KMS-11 (cell line): ENCODE data around the gene RASSF3.

Source experiments
- H2AFZ ChIP-seq: fragments of 200-600 bp; sonication (generic); 2 replicates; pipeline ENCODE4 v1.6.1; 2016; ENCODE audit warnings: antibody characterized with exemption, mixed run types, low read depth
- H3K27ac ChIP-seq: fragments of 200-600 bp; sonication (generic); 2 replicates; pipeline ENCODE4 v1.6.1; 2016; ENCODE audit warnings: mild to moderate bottlenecking, mixed run types
- H3K27me3 ChIP-seq: fragments of 200-600 bp; sonication (generic); 2 replicates; pipeline ENCODE4 v1.6.1; 2017; ENCODE audit warnings: mild to moderate bottlenecking, low read depth, mixed run types, moderate library complexity; ENCODE audit not compliant: insufficient read depth
- H3K36me3 ChIP-seq: fragments of 200-600 bp; sonication (generic); 2 replicates; pipeline ENCODE4 v1.6.1; 2017; ENCODE audit warnings: mild to moderate bottlenecking, mixed run types; ENCODE audit not compliant: insufficient read depth
- H3K4me1 ChIP-seq: fragments of 200-600 bp; sonication (generic); 2 replicates; pipeline ENCODE4 v1.6.1; 2016; ENCODE audit warnings: mild to moderate bottlenecking, low read depth, mixed run types; ENCODE audit not compliant: poor library complexity, severe bottlenecking
- H3K4me2 ChIP-seq: fragments of 200-600 bp; sonication (generic); 2 replicates; pipeline ENCODE4 v1.7.0; 2016; ENCODE audit warnings: mild to moderate bottlenecking, mixed run types
- H3K4me3 ChIP-seq: fragments of 200-600 bp; sonication (generic); IDR thresholded peaks from 2 replicates; pipeline ENCODE4 v1.6.1; 2017; ENCODE audit warnings: low read depth, low read length, mixed read lengths; ENCODE audit not compliant: insufficient read depth
- H3K79me2 ChIP-seq: fragments of 200-600 bp; sonication (generic); 2 replicates; pipeline ENCODE4 v1.6.1; 2016; ENCODE audit warnings: low read depth, mixed run types; ENCODE audit not compliant: insufficient read depth
- H3K9ac ChIP-seq: fragments of 200-600 bp; sonication (generic); 2 replicates; pipeline ENCODE4 v1.6.1; 2016; ENCODE audit warnings: mild to moderate bottlenecking, mixed run types
- H4K20me1 ChIP-seq: fragments of 200-600 bp; sonication (generic); 2 replicates; pipeline ENCODE4 v1.6.1; 2016; ENCODE audit warnings: mild to moderate bottlenecking, mixed run types; ENCODE audit not compliant: insufficient read depth
- TF ChIP-seq, protein P1 (sequence below): fragments of 200-600 bp; sonication (generic); conservative IDR thresholded peaks from 2 replicates; pipeline ENCODE4 v1.6.1; 2017; ENCODE audit warnings: low read depth, mild to moderate bottlenecking, antibody characterized with exemption, low read length, moderate library complexity, mixed read lengths

RASSF3 gene

DNA sequence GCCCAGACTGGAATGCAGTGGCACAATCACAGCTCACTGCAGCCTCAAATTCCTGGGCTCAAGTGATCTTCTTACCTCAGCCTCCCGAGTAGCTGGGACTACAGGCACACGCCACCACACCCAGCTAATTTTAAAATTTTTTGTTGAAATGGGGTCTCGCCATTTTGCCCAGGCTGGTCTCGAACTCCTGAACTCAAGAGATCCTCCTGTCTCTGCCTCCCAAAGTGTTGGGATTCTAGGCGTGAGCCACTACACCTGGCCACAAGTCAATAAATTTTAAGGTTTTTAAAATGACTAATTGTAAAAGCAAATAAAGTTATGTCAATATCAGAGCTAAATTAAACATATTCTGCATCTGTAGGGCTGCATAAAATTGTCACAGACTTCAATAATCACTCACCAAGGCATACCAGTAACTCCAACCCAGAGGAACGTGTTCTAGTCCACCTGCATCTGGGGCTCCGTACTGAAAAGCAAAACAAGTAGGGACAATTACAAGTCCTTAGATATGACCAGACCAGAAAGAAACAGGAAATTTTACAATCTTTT lies 135.0 kb downstream of the RASSF3 start:
- Histone ChIP-seq H2AFZ (no peak overlapping the region), H3K79me2 (no peaks in the 10 kb centered on the region), H3K4me3 (no peak overlapping the region), H3K27ac (no peak overlapping the region), H3K36me3 (no peaks in the 10 kb centered on the region), H3K4me2 (no peak overlapping the region), H3K9ac (no peak overlapping the region), H3K4me1 (no peaks in the 10 kb centered on the region), H3K27me3 (no peaks in the 10 kb centered on the region), H4K20me1 (no peaks in the 10 kb centered on the region)
- TF ChIP-seq, protein P1, sequence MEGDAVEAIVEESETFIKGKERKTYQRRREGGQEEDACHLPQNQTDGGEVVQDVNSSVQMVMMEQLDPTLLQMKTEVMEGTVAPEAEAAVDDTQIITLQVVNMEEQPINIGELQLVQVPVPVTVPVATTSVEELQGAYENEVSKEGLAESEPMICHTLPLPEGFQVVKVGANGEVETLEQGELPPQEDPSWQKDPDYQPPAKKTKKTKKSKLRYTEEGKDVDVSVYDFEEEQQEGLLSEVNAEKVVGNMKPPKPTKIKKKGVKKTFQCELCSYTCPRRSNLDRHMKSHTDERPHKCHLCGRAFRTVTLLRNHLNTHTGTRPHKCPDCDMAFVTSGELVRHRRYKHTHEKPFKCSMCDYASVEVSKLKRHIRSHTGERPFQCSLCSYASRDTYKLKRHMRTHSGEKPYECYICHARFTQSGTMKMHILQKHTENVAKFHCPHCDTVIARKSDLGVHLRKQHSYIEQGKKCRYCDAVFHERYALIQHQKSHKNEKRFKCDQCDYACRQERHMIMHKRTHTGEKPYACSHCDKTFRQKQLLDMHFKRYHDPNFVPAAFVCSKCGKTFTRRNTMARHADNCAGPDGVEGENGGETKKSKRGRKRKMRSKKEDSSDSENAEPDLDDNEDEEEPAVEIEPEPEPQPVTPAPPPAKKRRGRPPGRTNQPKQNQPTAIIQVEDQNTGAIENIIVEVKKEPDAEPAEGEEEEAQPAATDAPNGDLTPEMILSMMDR, result no peak

DNA sequence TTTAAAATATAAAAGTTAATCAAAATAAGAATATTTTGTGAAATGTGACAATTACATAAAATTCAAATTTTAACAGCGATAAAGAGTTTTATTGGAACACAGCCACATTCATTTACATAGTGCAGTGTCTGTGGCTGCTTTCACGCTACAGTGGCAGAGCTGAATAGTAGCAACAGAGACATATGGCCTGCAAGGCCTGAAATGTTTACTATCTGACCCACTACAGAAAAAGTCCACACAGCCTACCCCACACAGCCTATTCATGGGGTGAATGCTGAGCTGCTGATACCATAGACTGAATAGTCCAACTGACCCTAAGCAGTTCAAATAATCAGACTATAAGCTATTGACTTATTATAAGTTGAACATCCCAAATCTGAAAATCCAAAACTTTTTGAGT lies 135.7 kb downstream of the RASSF3 start:
- H3K27ac ChIP-seq, result no peak overlapping the region
- no peaks in the 10 kb centered on the region for H3K36me3 ChIP-seq
- no peak overlapping the region for H2AFZ ChIP-seq
- H3K27me3 ChIP-seq, result no peaks in the 10 kb centered on the region
- no peaks in the 10 kb centered on the region for H4K20me1 ChIP-seq
- H3K79me2 ChIP-seq, result no peaks in the 10 kb centered on the region
- no peak overlapping the region for H3K4me2 ChIP-seq
- TF ChIP-seq, protein P1, result no peak
- no peak overlapping the region for H3K9ac ChIP-seq
- no peak overlapping the region for H3K4me3 ChIP-seq
- H3K4me1 ChIP-seq, result no peaks in the 10 kb centered on the region

DNA sequence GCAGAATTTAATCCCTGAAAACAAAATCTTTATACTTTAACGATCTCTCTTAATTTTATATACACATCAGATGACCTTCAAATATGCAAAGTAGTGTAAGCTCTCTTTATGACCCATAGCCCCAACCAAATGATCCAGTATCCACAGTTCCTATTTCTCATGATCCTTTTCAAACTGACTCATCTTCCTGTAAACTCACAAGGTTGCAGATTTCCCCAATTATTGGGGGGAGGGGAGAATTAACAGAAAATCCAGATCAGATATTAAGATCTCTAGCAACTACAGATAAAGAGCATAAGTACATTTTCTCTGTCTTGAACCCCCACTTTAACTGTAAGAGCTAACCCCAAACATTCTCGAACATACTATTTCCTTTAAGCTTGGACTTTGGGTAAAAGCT lies 136.4 kb downstream of the RASSF3 start:
- Histone ChIP-seq H2AFZ (no peak overlapping the region), H3K9ac (no peak overlapping the region), H3K27ac (no peak overlapping the region)

More for the DNA sequence above, 136.4 kb downstream of the RASSF3 start:
- H3K4me2 ChIP-seq, result no peak overlapping the region
- H3K4me3 ChIP-seq, result no peak overlapping the region
- no peaks in the 10 kb centered on the region for H4K20me1 ChIP-seq
- H3K27me3 ChIP-seq, result no peaks in the 10 kb centered on the region
- TF ChIP-seq, protein P1, result no peak
- no peaks in the 10 kb centered on the region for H3K36me3 ChIP-seq
- no peaks in the 10 kb centered on the region for H3K4me1 ChIP-seq
- no peaks in the 10 kb centered on the region for H3K79me2 ChIP-seq
